Measurements from ENCODE around the gene SUGCT.

The SUGCT gene

DNA sequence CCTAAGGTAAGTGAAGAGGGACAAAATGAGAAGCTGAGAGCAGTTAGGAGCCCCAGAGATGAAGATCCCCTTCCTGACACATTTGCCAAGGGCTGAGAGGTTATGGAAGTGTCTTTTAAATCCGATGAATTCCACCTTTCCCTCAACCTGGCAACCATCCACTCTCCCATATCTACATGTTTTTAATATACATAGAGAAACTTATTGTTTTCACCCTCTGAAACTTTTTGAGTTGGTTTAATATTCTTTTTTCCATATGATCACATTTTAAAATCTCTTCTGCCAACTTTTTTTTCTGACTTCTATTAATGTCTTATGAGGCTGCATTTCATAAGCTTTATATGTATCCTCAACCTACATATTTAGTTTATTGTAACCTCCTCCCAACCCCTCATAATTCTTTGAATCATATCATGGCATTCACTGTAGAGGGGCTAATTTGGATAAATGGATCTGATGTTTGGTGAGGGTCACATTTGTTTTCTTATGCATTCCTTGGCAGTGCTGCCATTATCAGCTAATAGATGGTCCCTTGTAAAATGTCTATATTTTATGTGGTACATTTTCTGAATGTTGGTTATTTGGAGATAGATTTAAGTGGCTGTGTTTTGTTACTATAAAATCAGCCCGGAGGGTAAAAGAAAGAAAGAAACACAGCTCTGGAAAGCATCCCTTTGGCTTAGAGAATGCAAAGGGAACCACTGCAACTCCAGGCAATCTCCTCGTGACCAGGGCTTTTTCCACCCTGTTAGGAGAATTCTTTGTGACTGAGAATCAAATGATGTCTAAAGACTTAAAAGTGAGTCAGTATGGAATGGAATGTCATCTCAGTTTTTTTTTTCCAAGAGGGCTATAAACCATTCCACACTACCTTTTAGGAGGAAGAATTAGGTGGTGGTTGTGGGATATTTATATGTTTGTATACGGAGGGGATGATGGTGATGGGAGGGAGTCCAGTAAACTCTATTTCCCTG lies 334.4 kb downstream of the SUGCT start:
- no peak for DNase-seq (ENCODE audit: low read depth, low spot score)

- no peak for DNase-seq (ENCODE audit: low read depth, low spot score)
Measured at GRCh38 chr7:40470091-40470592, 335.3 kb downstream of the SUGCT start.

- DNase-seq (ENCODE audit: low read depth, low spot score): no peak
Measured at GRCh38 chr7:40470817-40471216, 336.0 kb downstream of the SUGCT start.

GRCh38 chr7:40471891-40472290 lies 337.1 kb downstream of the SUGCT start:
- DNase-seq (ENCODE audit: low read depth, low spot score): no peak

GRCh38 chr7:40474790-40475680 lies 340.2 kb downstream of the SUGCT start:
- DNase-seq (ENCODE audit: low read depth, low spot score): no peak

- DNase-seq (ENCODE audit: low read depth, low spot score): no peak
Measured at GRCh38 chr7:40475681-40475982, 340.8 kb downstream of the SUGCT start.

- DNase-seq (ENCODE audit: low read depth, low spot score): no peak
Measured at GRCh38 chr7:40477094-40477493, 342.3 kb downstream of the SUGCT start.

- no peak for DNase-seq (ENCODE audit: low read depth, low spot score)
Measured at GRCh38 chr7:40482845-40483244, 348.0 kb downstream of the SUGCT start.

- no peak for DNase-seq (ENCODE audit: low read depth, low spot score)
Measured at GRCh38 chr7:40483630-40484029, 348.8 kb downstream of the SUGCT start.

GRCh38 chr7:40489844-40490602 lies 355.2 kb downstream of the SUGCT start:
- no peak for DNase-seq (ENCODE audit: low read depth, low spot score)

GRCh38 chr7:40490603-40490924 lies 355.8 kb downstream of the SUGCT start:
- DNase-seq (ENCODE audit: low read depth, low spot score): no peak

GRCh38 chr7:40492946-40493345 lies 358.1 kb downstream of the SUGCT start:
- no peak for DNase-seq (ENCODE audit: low read depth, low spot score)

DNA sequence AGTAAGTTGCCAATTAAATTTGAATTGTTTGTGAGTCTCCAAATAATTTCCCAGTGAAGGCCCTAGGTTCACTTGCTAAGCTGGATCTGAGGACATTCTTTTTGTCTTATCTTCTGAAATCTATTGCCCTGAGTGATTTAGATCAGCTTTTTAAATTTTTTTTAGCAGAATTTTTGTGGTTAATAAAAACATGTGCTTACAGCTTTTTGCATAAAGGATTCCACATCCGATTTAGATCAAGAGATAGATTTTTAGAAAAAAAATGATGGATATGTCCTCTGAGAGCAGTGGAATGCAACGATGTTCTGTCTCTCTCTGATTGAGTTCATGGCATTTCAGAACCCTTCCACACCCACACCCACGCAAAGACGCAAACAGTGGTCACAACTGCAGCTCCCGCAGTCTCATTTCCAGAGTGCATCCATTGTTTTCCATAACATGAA lies 358.8 kb downstream of the SUGCT start:
- DNase-seq (ENCODE audit: low read depth, low spot score): no peak

DNA sequence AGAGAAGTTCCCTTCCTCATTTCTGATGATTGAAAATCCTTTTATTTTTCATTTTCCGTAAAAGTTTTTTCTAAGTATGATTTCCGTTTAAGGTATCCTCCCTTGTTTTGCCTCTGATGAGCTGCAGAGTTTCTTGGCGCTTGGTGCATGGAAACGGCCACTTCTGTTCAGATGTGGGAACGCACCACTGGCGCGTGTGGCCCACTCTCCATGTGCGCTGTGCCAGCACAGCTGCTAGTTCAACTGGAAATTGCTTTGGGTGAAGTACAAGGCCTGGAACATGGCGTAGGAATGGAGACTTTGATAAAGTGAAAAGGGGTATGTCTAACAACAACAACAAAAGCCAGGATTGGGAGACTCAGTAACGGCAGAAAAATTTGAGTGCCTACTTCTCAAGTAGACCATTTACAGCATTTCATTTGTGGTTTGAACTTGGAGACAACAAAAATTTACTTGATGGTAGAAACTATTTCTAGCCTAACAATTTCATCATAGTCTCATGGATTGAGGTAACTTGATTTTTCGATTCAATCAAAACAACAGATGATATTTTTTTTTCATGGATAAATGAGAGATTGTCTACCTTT lies 364.2 kb downstream of the SUGCT start:
- no peak for DNase-seq (ENCODE audit: low read depth, low spot score)

DNA sequence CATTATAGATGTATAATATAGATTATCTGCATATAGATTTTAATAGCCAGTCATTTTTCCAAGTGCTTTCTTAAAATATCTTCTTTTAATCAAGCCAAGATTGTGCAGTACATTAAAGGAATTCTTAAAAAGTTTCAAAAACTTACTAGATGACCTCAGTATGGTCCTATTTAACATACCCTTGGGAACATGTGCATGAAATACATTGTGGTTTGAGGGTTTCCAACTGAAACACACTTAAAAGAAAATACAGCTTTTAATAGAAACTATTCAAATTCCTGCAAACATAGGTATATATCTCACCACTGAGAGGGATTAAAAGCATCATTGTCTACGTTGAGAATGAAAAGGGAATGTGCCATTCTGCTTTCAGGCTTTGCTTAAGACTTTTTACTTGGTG lies 364.9 kb downstream of the SUGCT start:
- DNase-seq (ENCODE audit: low read depth, low spot score): no peak

- no peak for DNase-seq (ENCODE audit: low read depth, low spot score)
Measured at GRCh38 chr7:40500219-40500618, 365.4 kb downstream of the SUGCT start.

- DNase-seq (ENCODE audit: low read depth, low spot score): no peak
Measured at GRCh38 chr7:40502359-40502758, 367.6 kb downstream of the SUGCT start.

DNA sequence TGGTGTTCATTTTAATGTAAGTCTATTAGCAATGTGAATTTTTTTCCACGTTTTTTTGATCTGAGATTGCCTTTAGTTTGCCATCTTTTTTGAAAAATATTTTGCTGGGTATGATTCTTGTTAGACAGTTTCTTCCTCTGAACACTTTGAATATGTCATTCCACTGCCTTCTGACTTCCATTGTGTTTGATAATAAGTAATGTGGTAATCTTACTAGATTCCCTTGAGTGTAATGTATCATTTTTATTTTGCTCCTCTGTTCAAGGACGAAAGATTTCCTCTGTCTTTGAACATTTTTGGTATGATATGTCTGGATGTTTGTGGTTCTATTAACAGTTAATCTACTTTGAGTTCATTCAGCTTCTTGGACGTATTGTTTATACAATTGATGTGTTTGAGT lies 371.4 kb downstream of the SUGCT start:
- DNase-seq (ENCODE audit: low read depth, low spot score): no peak

DNA sequence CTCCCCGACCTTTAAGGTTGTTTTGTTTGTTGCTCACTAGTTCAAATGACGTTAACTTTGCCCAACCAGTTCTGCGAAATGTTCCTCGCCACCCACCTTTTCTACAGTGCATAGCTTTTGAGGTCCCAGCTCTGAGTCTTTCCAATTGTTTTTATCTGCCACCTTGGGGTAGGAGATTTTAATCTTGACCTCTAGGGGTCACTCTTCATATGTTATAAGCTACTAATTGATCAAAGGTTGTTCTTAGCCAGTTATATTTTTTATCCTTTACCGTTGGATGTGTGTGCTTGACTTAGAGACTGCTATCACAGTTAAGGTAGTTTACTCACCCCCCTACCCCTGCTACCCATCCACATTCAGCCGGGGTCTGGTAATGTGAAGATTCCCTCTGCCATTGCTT lies 372.4 kb downstream of the SUGCT start:
- no peak for DNase-seq (ENCODE audit: low read depth, low spot score)

DNA sequence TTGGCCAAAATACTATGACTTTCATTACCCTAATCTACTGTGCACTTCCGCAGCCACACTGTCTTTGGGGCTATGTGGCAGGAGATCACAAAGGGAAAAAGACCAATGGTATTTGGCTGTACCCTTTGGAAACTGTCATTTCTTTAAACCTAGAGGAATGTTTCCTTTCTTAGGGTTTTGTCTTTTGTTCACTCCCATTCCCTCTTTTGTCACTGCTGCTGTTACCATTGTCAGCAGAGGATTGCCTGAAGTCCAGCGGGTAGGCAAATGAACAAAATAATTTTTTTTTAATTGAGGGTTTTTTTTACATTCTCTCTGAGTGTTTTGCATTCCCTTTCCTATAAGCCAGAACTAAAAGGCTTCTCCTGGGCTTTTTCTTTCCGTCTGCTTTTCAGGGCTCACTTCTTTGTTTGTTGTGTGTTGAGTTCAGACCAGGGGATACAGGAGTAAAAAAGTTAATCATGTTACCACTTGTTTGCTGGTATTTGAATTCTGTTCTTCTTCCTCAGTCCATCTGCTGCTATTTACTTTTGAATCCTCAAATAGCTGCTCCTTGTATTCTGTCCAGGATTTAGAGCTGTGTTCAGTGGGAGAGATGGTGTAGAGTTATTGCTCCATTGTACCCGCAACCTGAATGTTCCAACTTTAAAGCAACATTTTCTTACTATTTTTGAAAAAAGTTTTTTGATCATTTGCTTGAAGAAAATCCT lies 374.6 kb downstream of the SUGCT start:
- DNase-seq (ENCODE audit: low read depth, low spot score): no peak

DNA sequence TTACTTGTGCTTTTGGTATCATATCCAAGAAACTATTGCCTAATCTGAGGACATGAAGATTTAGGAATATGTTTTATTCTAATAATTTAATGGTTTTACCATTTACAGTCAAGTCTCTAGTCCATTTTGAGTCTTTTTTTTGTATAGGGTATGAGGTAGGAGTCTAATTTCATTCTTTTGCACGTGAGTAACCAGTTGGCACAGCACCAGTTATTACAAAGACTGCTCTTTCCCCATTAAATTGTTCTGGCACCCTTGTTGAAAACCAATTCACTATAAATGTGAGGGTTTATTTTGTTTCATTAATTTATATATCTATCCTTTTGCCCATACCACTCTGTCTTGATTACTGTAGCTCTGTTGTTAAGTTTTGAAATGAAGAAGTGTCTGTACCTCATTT lies 381.6 kb downstream of the SUGCT start:
- DNase-seq (ENCODE audit: low read depth, low spot score): no peak
